Endothelial cell of umbilical vein (primary cell): ENCODE data around the gene PRDM16.

ENCODE experiments used
- EZH2 ChIP-seq: IDR thresholded peaks from 2 replicates; pipeline ENCODE4 v1.6.1; 2012; ENCODE audit warnings: borderline replicate concordance, low read depth, mild to moderate bottlenecking, moderate library complexity, low read length, inconsistent platforms; ENCODE audit not compliant: severe bottlenecking
- FOS ChIP-seq: IDR thresholded peaks from 2 replicates; pipeline ENCODE4 v1.6.1; 2011; ENCODE audit warnings: mild to moderate bottlenecking, low read length, moderate library complexity, borderline replicate concordance; ENCODE audit not compliant: insufficient read depth
- POLR2A ChIP-seq: IDR thresholded peaks from 2 replicates; pipeline ENCODE4 v1.6.1; 2012; ENCODE audit warnings: low read depth, mild to moderate bottlenecking, control low read depth, low read length
- TF ChIP-seq, protein P1 (sequence below), 2 donors: IDR thresholded peaks; 1 replicate in 1 of 2; 2 replicates in 1 of 2; pipeline ENCODE4 v1.5.1; 2011; ENCODE audit warnings: low read length in 2 of 2, mild to moderate bottlenecking in 2 of 2, moderate library complexity in 2 of 2, control low read depth in 1 of 2, inconsistent platforms in 1 of 2, low read depth in 1 of 2; ENCODE audit not compliant: insufficient read depth in 1 of 2; ENCODE audit errors: extremely low read depth in 1 of 2

DNA sequence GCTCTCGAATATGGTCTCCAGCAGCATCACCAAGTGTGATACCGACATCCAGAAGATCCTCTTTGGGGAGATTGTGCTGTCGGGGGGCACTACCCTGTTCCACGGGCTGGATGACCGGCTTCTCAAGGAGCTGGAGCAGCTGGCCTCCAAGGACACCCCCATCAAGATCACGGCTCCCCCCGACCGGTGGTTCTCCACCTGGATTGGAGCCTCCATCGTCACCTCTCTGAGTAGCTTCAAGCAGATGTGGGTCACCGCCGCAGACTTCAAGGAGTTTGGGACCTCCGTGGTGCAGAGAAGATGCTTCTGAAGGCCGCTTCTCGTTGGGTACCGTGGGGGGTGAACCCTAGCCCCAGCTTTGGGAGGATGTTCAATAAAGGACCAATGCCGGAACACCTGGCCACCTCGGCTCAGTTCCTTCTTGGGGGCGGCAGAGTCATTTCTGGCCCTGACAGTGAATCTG, 46.5 kb upstream of the PRDM16 start:
- TF ChIP-seq, protein P1, sequence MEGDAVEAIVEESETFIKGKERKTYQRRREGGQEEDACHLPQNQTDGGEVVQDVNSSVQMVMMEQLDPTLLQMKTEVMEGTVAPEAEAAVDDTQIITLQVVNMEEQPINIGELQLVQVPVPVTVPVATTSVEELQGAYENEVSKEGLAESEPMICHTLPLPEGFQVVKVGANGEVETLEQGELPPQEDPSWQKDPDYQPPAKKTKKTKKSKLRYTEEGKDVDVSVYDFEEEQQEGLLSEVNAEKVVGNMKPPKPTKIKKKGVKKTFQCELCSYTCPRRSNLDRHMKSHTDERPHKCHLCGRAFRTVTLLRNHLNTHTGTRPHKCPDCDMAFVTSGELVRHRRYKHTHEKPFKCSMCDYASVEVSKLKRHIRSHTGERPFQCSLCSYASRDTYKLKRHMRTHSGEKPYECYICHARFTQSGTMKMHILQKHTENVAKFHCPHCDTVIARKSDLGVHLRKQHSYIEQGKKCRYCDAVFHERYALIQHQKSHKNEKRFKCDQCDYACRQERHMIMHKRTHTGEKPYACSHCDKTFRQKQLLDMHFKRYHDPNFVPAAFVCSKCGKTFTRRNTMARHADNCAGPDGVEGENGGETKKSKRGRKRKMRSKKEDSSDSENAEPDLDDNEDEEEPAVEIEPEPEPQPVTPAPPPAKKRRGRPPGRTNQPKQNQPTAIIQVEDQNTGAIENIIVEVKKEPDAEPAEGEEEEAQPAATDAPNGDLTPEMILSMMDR (IDR thresholded peaks at IDR 0.05; ENCODE audit: extremely low read depth in 1 of 2, insufficient read depth in 1 of 2, low read depth in 1 of 2, low read length in 2 of 2) = no peak
- TF ChIP-seq POLR2A (no peak), EZH2 (no peak), FOS (no peak)
